PC-3 (cell line): ENCODE measurements around the gene ZNF692.
"Not testable (repeated sequence)": the region's sequence is repeated elsewhere in the genome, so short reads cannot be mapped to it uniquely, and the experiment has no call there.

Source experiments
- EZH2 ChIP-seq: fragments of 300-600 bp; sonication (generic); IDR thresholded peaks from one replicate; pipeline ENCODE4 v1.6.1; 2017; ENCODE audit warnings: antibody characterized with exemption, mild to moderate bottlenecking, low read length; ENCODE audit not compliant: unreplicated experiment
- EZH2phosphoT487 ChIP-seq: fragments of 300-600 bp; sonication (generic); IDR thresholded peaks from 2 replicates; pipeline ENCODE4 v1.6.1; 2018; ENCODE audit warnings: mild to moderate bottlenecking, antibody characterized with exemption, low read length, borderline replicate concordance
- TF ChIP-seq, protein P1 (sequence below): fragments of 300-600 bp; sonication (generic); conservative IDR thresholded peaks from 2 replicates; pipeline ENCODE4 v1.5.1; 2017; ENCODE audit warnings: antibody characterized with exemption, low read depth, mild to moderate bottlenecking, low read length

DNA sequence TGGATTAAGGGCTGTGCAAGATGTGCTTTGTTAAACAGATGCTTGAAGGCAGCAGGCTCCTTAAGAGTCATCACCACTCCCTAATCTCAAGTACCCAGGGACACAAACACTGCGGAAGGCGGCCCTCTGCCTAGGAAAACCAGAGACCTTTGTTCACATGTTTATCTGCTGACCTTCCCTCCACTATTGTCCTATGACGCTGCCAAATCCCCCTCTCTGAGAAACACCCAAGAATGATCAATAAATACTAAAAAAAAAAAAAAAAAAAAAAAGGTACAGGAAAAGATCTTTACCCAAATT, 28.2 kb downstream of the ZNF692 start:
- TF ChIP-seq, protein P1, sequence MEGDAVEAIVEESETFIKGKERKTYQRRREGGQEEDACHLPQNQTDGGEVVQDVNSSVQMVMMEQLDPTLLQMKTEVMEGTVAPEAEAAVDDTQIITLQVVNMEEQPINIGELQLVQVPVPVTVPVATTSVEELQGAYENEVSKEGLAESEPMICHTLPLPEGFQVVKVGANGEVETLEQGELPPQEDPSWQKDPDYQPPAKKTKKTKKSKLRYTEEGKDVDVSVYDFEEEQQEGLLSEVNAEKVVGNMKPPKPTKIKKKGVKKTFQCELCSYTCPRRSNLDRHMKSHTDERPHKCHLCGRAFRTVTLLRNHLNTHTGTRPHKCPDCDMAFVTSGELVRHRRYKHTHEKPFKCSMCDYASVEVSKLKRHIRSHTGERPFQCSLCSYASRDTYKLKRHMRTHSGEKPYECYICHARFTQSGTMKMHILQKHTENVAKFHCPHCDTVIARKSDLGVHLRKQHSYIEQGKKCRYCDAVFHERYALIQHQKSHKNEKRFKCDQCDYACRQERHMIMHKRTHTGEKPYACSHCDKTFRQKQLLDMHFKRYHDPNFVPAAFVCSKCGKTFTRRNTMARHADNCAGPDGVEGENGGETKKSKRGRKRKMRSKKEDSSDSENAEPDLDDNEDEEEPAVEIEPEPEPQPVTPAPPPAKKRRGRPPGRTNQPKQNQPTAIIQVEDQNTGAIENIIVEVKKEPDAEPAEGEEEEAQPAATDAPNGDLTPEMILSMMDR = not testable (repeated sequence)
- TF ChIP-seq EZH2, EZH2phosphoT487: not testable (repeated sequence)
